Breast epithelium (tissue), 4 donors: ENCODE data around the gene IVL. TPM values are rescaled to one million over a fixed set of nuclear protein-coding genes. Genes with fewer than 3 reads are reported as not detected.

Experiments used
- DNase-seq, 2 donors: peaks; one replicate each; pipeline ENCODE4 v3.0.0-alpha.2; 2019; ENCODE audit warnings: low spot score in 2 of 2
- H3K27ac ChIP-seq, 2 donors: fragments of 200-600 bp; sonication (generic) in 1 of 2; one replicate each; pipeline ENCODE4 v1.5.1; 2016 to 2019; ENCODE audit warnings: mild to moderate bottlenecking in 1 of 2
- H3K27me3 ChIP-seq, 2 donors: fragments of 200-600 bp; sonication (generic) in 1 of 2; one replicate each; pipeline versions ENCODE4 v1.5.1 to v1.6.0; 2017 to 2019; ENCODE audit warnings: control low read depth in 1 of 2, mild to moderate bottlenecking in 1 of 2
- H3K36me3 ChIP-seq: fragments of 200-600 bp; one replicate; pipeline ENCODE4 v1.5.1; 2019
- H3K4me1 ChIP-seq, 2 donors: fragments of 200-600 bp; sonication (generic); one replicate each; pipeline ENCODE4 v1.5.1; 2016 to 2019; ENCODE audit warnings: control low read depth in 1 of 2
- H3K4me3 ChIP-seq, 3 donors: fragments of 200-600 bp; sonication (generic); 1 replicate in 2 of 3; 2 replicates in 1 of 3; pipeline ENCODE4 v1.5.1; 2016 to 2019; ENCODE audit warnings: mild to moderate bottlenecking in 3 of 3, moderate library complexity in 2 of 3
- H3K9me3 ChIP-seq, 2 donors: fragments of 200-600 bp; sonication (generic) in 1 of 2; one replicate each; pipeline ENCODE4 v1.5.1; 2016 to 2019; ENCODE audit warnings: control low read depth in 1 of 2
- POLR2A ChIP-seq: fragments of 450-650 bp; IDR thresholded peaks from one replicate; pipeline ENCODE4 v1.6.1; 2016; ENCODE audit warnings: antibody characterized with exemption, mild to moderate bottlenecking, moderate library complexity
- POLR2AphosphoS5 ChIP-seq, 3 donors: sonication (generic); formaldehyde crosslinking; IDR thresholded peaks; one replicate each; pipeline ENCODE4 v1.6.1; 2017; ENCODE audit warnings: antibody characterized with exemption in 3 of 3
- intact Hi-C: fragments of 100-400 bp; cut with DNase I; formaldehyde crosslinking; loops from one replicate; pipeline ENCODE4 v1.15.1; 2023; ENCODE audit warnings: low total_unique reads
- total RNA-seq, 3 donors: library from RNA; depleted of rRNA; stranded (reverse); fragments of >200 nt; gene quantifications; one replicate each; pipeline ENCODE4 v1.1.0, GENCODE V29; 2016
- TF ChIP-seq, protein P1 (sequence below), 3 donors: fragments of 450-650 bp; IDR thresholded peaks; one replicate each; pipeline ENCODE4 v1.5.1; 2016 to 2017; ENCODE audit warnings: antibody characterized with exemption in 3 of 3, mild to moderate bottlenecking in 3 of 3, moderate library complexity in 3 of 3

IVL gene
- total RNA-seq, 3 donors from 2014 or later = not detected

DNA sequence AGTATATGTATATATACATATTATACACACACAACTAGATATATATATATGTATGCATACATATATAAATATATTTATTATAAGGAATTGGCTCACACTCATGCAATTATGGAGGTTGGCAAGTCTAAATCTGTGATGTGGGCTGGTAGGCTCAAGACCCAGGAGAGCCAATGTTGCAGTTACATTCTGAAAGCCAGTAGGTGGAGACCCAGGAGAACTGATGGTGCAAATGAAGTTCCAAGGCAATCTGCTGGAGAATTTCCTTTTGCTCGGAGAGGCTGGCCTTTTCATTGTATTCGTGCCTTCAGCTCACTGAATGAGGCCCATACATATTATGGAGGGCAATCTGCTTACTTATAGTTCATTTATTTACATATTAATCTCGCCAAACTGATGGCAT, 9.4 kb downstream of the IVL start:
- no peak for TF ChIP-seq POLR2AphosphoS5 (IDR thresholded peaks at IDR 0.05)
- TF ChIP-seq, protein P1, sequence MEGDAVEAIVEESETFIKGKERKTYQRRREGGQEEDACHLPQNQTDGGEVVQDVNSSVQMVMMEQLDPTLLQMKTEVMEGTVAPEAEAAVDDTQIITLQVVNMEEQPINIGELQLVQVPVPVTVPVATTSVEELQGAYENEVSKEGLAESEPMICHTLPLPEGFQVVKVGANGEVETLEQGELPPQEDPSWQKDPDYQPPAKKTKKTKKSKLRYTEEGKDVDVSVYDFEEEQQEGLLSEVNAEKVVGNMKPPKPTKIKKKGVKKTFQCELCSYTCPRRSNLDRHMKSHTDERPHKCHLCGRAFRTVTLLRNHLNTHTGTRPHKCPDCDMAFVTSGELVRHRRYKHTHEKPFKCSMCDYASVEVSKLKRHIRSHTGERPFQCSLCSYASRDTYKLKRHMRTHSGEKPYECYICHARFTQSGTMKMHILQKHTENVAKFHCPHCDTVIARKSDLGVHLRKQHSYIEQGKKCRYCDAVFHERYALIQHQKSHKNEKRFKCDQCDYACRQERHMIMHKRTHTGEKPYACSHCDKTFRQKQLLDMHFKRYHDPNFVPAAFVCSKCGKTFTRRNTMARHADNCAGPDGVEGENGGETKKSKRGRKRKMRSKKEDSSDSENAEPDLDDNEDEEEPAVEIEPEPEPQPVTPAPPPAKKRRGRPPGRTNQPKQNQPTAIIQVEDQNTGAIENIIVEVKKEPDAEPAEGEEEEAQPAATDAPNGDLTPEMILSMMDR (IDR thresholded peaks at IDR 0.05) = no peak
- no peaks in the 10 kb centered on the region for H3K4me1 ChIP-seq
- DNase-seq = no peak
- H3K4me3 ChIP-seq = no peak overlapping the region
- intact Hi-C loops = no loop called here
- H3K27me3 ChIP-seq = no peaks in the 10 kb centered on the region
- H3K27ac ChIP-seq = no peak overlapping the region
- H3K36me3 ChIP-seq = no peaks in the 10 kb centered on the region
- H3K9me3 ChIP-seq = no peaks in the 10 kb centered on the region

DNA sequence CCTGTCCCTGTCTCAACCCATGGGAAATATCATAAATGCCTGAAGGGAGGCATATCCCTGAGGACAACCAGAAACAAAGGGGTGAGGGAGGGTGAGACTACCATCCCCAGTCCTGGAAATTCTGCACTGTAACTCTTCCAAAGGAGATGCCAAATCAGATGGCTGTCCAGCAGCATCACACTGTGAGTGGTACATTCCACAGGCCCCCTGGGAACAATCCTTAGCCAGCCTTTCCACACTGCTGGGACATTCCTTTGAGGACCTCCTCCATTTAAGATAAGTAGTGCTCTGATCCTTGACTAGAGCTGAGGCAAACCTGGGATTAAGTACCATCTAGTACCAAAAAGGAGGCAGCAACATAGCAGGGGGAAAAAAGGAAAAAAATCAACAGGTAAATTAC, 10.7 kb downstream of the IVL start:
- H3K27me3 ChIP-seq = no peaks in the 10 kb centered on the region
- H3K36me3 ChIP-seq = no peaks in the 10 kb centered on the region
- intact Hi-C loops = no loop called here
- H3K9me3 ChIP-seq = no peaks in the 10 kb centered on the region
- DNase-seq = no peak
- H3K4me1 ChIP-seq = no peaks in the 10 kb centered on the region
- H3K4me3 ChIP-seq = no peak overlapping the region
- TF ChIP-seq, protein P1 (IDR thresholded peaks at IDR 0.05) = no peak
- TF ChIP-seq POLR2A (no peak), POLR2AphosphoS5 (IDR thresholded peaks at IDR 0.05) (no peak)
- H3K27ac ChIP-seq = no peak overlapping the region

DNA sequence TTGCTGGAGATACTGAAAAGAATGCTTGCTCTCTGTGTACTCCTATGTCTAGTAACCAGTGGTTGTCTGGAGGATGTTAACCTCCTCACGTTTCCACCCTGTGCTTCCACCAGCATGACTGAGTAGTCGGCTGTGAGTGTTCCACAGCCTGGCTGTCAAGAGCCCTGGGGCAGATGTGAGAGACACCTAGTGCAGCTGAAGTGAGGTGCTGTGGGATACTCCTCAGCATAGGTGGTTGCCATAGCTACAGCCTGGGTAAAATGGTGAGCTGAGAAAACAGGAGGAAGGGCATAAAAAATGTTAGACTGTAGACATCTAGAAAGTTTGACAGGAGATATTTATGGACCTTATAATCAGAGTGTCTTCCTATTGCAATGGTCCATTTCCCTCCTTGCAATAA, 15.8 kb downstream of the IVL start:
- intact Hi-C loops = no loop called here
- H3K27ac ChIP-seq = no peak overlapping the region
- TF ChIP-seq POLR2A = no peak
- no peaks in the 10 kb centered on the region for H3K27me3 ChIP-seq
- no peaks in the 10 kb centered on the region for H3K9me3 ChIP-seq
- H3K36me3 ChIP-seq = no peaks in the 10 kb centered on the region
- no peak overlapping the region for H3K4me3 ChIP-seq
- DNase-seq = no peak
- no peaks in the 10 kb centered on the region for H3K4me1 ChIP-seq

GRCh38 chr1:152926091-152926490, 17.7 kb downstream of the IVL start:
- Histone ChIP-seq H3K4me1 (no peaks in the 10 kb centered on the region), H3K4me3 (no peak overlapping the region), H3K9me3 (no peaks in the 10 kb centered on the region), H3K27ac (no peak overlapping the region), H3K27me3 (no peaks in the 10 kb centered on the region), H3K36me3 (no peaks in the 10 kb centered on the region)
- TF ChIP-seq, protein P1 (IDR thresholded peaks at IDR 0.05) = no peak
- TF ChIP-seq POLR2AphosphoS5 (IDR thresholded peaks at IDR 0.05) (no peak), POLR2A (no peak)
- intact Hi-C loops = no loop called here
- no peak for DNase-seq

GRCh38 chr1:152928671-152929070, 20.3 kb downstream of the IVL start:
- Histone ChIP-seq H3K4me3 (no peak overlapping the region), H3K27ac (no peak overlapping the region), H3K36me3 (no peaks in the 10 kb centered on the region), H3K27me3 (no peaks in the 10 kb centered on the region), H3K4me1 (no peaks in the 10 kb centered on the region), H3K9me3 (no peaks in the 10 kb centered on the region)
- intact Hi-C loops = no loop called here
- no peak for TF ChIP-seq POLR2AphosphoS5 (IDR thresholded peaks at IDR 0.05)
- TF ChIP-seq, protein P1 (IDR thresholded peaks at IDR 0.05) = no peak
- no peak for TF ChIP-seq POLR2A
- no peak for DNase-seq

- intact Hi-C loops = no loop called here
- DNase-seq = no peak
- no peak overlapping the region for H3K4me3 ChIP-seq
Measured at GRCh38 chr1:152932170-152932811, 23.9 kb downstream of the IVL start.

More at GRCh38 chr1:152932170-152932811, 23.9 kb downstream of the IVL start:
- H3K27me3 ChIP-seq = no peaks in the 10 kb centered on the region
- no peaks in the 10 kb centered on the region for H3K9me3 ChIP-seq
- H3K4me1 ChIP-seq = no peaks in the 10 kb centered on the region
- H3K27ac ChIP-seq = no peak overlapping the region
- TF ChIP-seq POLR2A = no peak
- TF ChIP-seq POLR2AphosphoS5 (IDR thresholded peaks at IDR 0.05) = no peak
- TF ChIP-seq, protein P1 (IDR thresholded peaks at IDR 0.05) = no peak
- no peaks in the 10 kb centered on the region for H3K36me3 ChIP-seq
